Ovary (tissue), 3 donors: ENCODE measurements around the gene NBEA.

Experiments
- CTCF ChIP-seq, 3 donors: fragments of 450-650 bp in 2 of 3; fragments of 200-600 bp in 1 of 3; IDR thresholded peaks; one replicate each; pipeline versions ENCODE4 v1.5.1 to v1.8.0; 2016 to 2022; ENCODE audit warnings: antibody characterized with exemption in 3 of 3, mild to moderate bottlenecking in 1 of 3
- EP300 ChIP-seq: sonication (generic); formaldehyde crosslinking; IDR thresholded peaks from one replicate; pipeline ENCODE4 v1.6.1; 2017; ENCODE audit warnings: antibody characterized with exemption
- POLR2A ChIP-seq: fragments of 450-650 bp; IDR thresholded peaks from one replicate; pipeline ENCODE4 v1.6.1; 2017; ENCODE audit warnings: antibody characterized with exemption, mild to moderate bottlenecking, moderate library complexity
- donor health status: DM: no; HTN: no; CAD: no.

GRCh38 chr13:35557475-35557874 lies 615.4 kb downstream of the NBEA start:
- TF ChIP-seq CTCF (IDR thresholded peaks at IDR 0.05) (no peak), EP300 (no peak), POLR2A (no peak)
